NCI-H510A (cell line): ENCODE results near the gene AFG1L.
"Not testable (repeated sequence)": the region's sequence is repeated elsewhere in the genome, so short reads cannot be mapped to it uniquely, and the experiment has no call there.

Source experiments
- DNase-seq: peaks from one replicate; lab custom pipeline; 2025; lab: John Stamatoyannopoulos, UW

The AFG1L gene

GRCh38 chr6:108556866-108557493 lies 262.1 kb downstream of the AFG1L start:
- DNase-seq: no peak

- peak; percentile 41 for DNase-seq
Measured at GRCh38 chr6:108557494-108558371, 262.9 kb downstream of the AFG1L start.

- peak; percentile 77 for DNase-seq
Measured at GRCh38 chr6:108558372-108559096, 263.7 kb downstream of the AFG1L start.

- peak; percentile 31 for DNase-seq
Measured at GRCh38 chr6:108559097-108559883, 264.4 kb downstream of the AFG1L start.

- peak; percentile 21 for DNase-seq
Measured at GRCh38 chr6:108559884-108560462, 265.1 kb downstream of the AFG1L start.

- peak; percentile 38 for DNase-seq
Measured at GRCh38 chr6:108560463-108561308, 265.8 kb downstream of the AFG1L start, which contains the start of gene FOXO3. FOXO3 (plus strand) TSS chr6:108560917; CDS start chr6:108561209, 292 bp downstream.

GRCh38 chr6:108561309-108561647 lies 266.4 kb downstream of the AFG1L start:
- DNase-seq: not testable (repeated sequence)

GRCh38 chr6:108561742-108562502 lies 267.1 kb downstream of the AFG1L start:
- no peak for DNase-seq

- DNase-seq: peak; percentile 39
Measured at GRCh38 chr6:108562503-108562993, 267.7 kb downstream of the AFG1L start.

- DNase-seq: no peak
Measured at GRCh38 chr6:108563292-108563691, 268.4 kb downstream of the AFG1L start.

- DNase-seq: no peak
Measured at GRCh38 chr6:108564178-108564577, 269.3 kb downstream of the AFG1L start.

- no peak for DNase-seq
Measured at GRCh38 chr6:108565091-108565766, 270.4 kb downstream of the AFG1L start.

- no peak for DNase-seq
Measured at GRCh38 chr6:108565893-108566292, 271.0 kb downstream of the AFG1L start.

GRCh38 chr6:108566406-108566805 lies 271.6 kb downstream of the AFG1L start:
- no peak for DNase-seq

- no peak for DNase-seq
Measured at GRCh38 chr6:108568101-108568500, 273.2 kb downstream of the AFG1L start.

GRCh38 chr6:108568551-108569305 lies 273.9 kb downstream of the AFG1L start:
- DNase-seq: no peak

- DNase-seq: no peak
Measured at GRCh38 chr6:108570517-108570916, 275.7 kb downstream of the AFG1L start.

- no peak for DNase-seq
Measured at GRCh38 chr6:108574457-108575141, 279.7 kb downstream of the AFG1L start.
